ENCODE data around the gene PHF5A.
"Not testable (repeated sequence)": the region's sequence is repeated elsewhere in the genome, so short reads cannot be mapped to it uniquely, and the experiment has no call there.

Gene PHF5A

GRCh38 chr22:41437198-41437597, 31.3 kb downstream of the PHF5A start:
- Histone ChIP-seq H3K9me3 (no peaks in the 10 kb centered on the region), H3K36me3 (peaks cover 53% of the 10 kb centered on the region), H3K4me1 (no peaks in the 10 kb centered on the region), H3K4me3 (ENCODE audit: low read depth, low read length) (no peak overlapping the region), H3K27me3 (no peaks in the 10 kb centered on the region)
- TF ChIP-seq CTCF (IDR thresholded peaks at IDR 0.05; ENCODE audit: low read depth, low read length) = no peak
- no peak for DNase-seq

GRCh38 chr22:41436322-41437113, 32.0 kb downstream of the PHF5A start:
- no peaks in the 10 kb centered on the region for H3K9me3 ChIP-seq
- no peak overlapping the region for H3K4me3 ChIP-seq (ENCODE audit: low read depth, low read length)
- H3K36me3 ChIP-seq = peaks cover 51% of the 10 kb centered on the region
- TF ChIP-seq CTCF (IDR thresholded peaks at IDR 0.05; ENCODE audit: low read depth, low read length) = no peak
- no peaks in the 10 kb centered on the region for H3K27me3 ChIP-seq
- DNase-seq = no peak
- no peaks in the 10 kb centered on the region for H3K4me1 ChIP-seq

GRCh38 chr22:41435560-41435959, 32.9 kb downstream of the PHF5A start:
- no peak overlapping the region for H3K4me3 ChIP-seq (ENCODE audit: low read depth, low read length)
- H3K4me1 ChIP-seq = no peaks in the 10 kb centered on the region
- DNase-seq = no peak
- TF ChIP-seq CTCF (IDR thresholded peaks at IDR 0.05; ENCODE audit: low read depth, low read length) = no peak
- no peaks in the 10 kb centered on the region for H3K9me3 ChIP-seq
- no peaks in the 10 kb centered on the region for H3K27me3 ChIP-seq
- peaks cover 47% of the 10 kb centered on the region for H3K36me3 ChIP-seq

- not testable (repeated sequence) for H3K4me3 ChIP-seq (ENCODE audit: low read depth, low read length); DNase-seq; H3K4me1 ChIP-seq; H3K9me3 ChIP-seq; H3K27me3 ChIP-seq
- H3K36me3 ChIP-seq = peaks cover 47% of the 10 kb centered on the region
These were observed 34.0 kb downstream of the PHF5A start for GRCh38 chr22:41434361-41435003.

- DNase-seq; H3K4me1 ChIP-seq; H3K4me3 ChIP-seq (ENCODE audit: low read depth, low read length); H3K9me3 ChIP-seq; H3K27me3 ChIP-seq: not testable (repeated sequence)
- H3K36me3 ChIP-seq = peaks cover 43% of the 10 kb centered on the region
These were observed 35.0 kb downstream of the PHF5A start for GRCh38 chr22:41433480-41433879.

- Histone ChIP-seq H3K36me3 (peaks cover 30% of the 10 kb centered on the region), H3K9me3 (no peaks in the 10 kb centered on the region), H3K4me1 (no peaks in the 10 kb centered on the region), H3K4me3 (ENCODE audit: low read depth, low read length) (no peak overlapping the region), H3K27me3 (no peaks in the 10 kb centered on the region)
- TF ChIP-seq CTCF (IDR thresholded peaks at IDR 0.05; ENCODE audit: low read depth, low read length) = no peak
- no peak for DNase-seq
These were observed 36.8 kb downstream of the PHF5A start for GRCh38 chr22:41431656-41432055.

- TF ChIP-seq CTCF (IDR thresholded peaks at IDR 0.05; ENCODE audit: low read depth, low read length) = no peak
- Histone ChIP-seq H3K36me3 (peaks cover 12% of the 10 kb centered on the region), H3K27me3 (no peaks in the 10 kb centered on the region), H3K4me1 (no peaks in the 10 kb centered on the region), H3K9me3 (no peaks in the 10 kb centered on the region), H3K4me3 (ENCODE audit: low read depth, low read length) (no peak overlapping the region)
- no peak for DNase-seq
These were observed 38.5 kb downstream of the PHF5A start for GRCh38 chr22:41429951-41430332.

Data from BE2C (cell line).